HepG2 (cell line): ENCODE data around the gene ZMYND19. TPM values are rescaled to one million over a fixed set of nuclear protein-coding genes. Genes with fewer than 3 reads are reported as not detected.
A peak's percentile ranks its signal among the peaks of the same experiment; 100 is the strongest.

Source experiments
- ARID4A ChIP-seq: sonication (generic); formaldehyde crosslinking; IDR thresholded peaks from 2 replicates; pipeline ENCODE4 v1.5.0; 2020; ENCODE audit warnings: mild to moderate bottlenecking, missing genetic modification reagents, borderline replicate concordance
- ARID5B ChIP-seq: IDR thresholded peaks from 2 replicates; pipeline ENCODE4 v1.4.0; 2020; ENCODE audit warnings: mild to moderate bottlenecking, missing genetic modification reagents
- MEIS1 ChIP-seq: sonication (generic); formaldehyde crosslinking; IDR thresholded peaks from 2 replicates; pipeline ENCODE4 v1.9.0; 2021; ENCODE audit warnings: mild to moderate bottlenecking, missing genetic modification reagents, moderate library complexity, borderline replicate concordance
- MYC ChIP-seq: sonication (generic); formaldehyde crosslinking; IDR thresholded peaks from 2 replicates; pipeline ENCODE4 v1.9.0; 2021; ENCODE audit warnings: missing genetic modification reagents, borderline replicate concordance
- NR1H2 ChIP-seq: sonication (generic); formaldehyde crosslinking; IDR thresholded peaks from 2 replicates; pipeline ENCODE4 v1.8.1; 2022; ENCODE audit warnings: low read depth, missing genetic modification reagents, borderline replicate concordance
- PHF20 ChIP-seq: sonication (generic); formaldehyde crosslinking; IDR thresholded peaks from 2 replicates; pipeline ENCODE4 v1.5.0; 2020; ENCODE audit warnings: mild to moderate bottlenecking, missing genetic modification reagents
- RORA ChIP-seq: sonication (generic); formaldehyde crosslinking; IDR thresholded peaks from 2 replicates; pipeline ENCODE4 v1.5.0; 2020; ENCODE audit warnings: mild to moderate bottlenecking, missing genetic modification reagents, moderate library complexity
- ZFX ChIP-seq: sonication (generic); formaldehyde crosslinking; IDR thresholded peaks from 2 replicates; pipeline ENCODE4 v1.4.0; 2020; ENCODE audit warnings: mild to moderate bottlenecking, low read depth, missing genetic modification reagents, moderate library complexity
- ZNF275 ChIP-seq: sonication (generic); formaldehyde crosslinking; IDR thresholded peaks from 2 replicates; pipeline ENCODE4 v1.8.0; 2022; ENCODE audit warnings: missing genetic modification reagents, mild to moderate bottlenecking, inconsistent platforms, borderline replicate concordance
- ZNF687 ChIP-seq: sonication (generic); formaldehyde crosslinking; IDR thresholded peaks from 2 replicates; pipeline ENCODE4 v1.5.1; 2020; ENCODE audit warnings: mild to moderate bottlenecking, missing genetic modification reagents, moderate library complexity
- ZNF75D ChIP-seq: sonication (generic); formaldehyde crosslinking; IDR thresholded peaks from 2 replicates; pipeline ENCODE4 v1.8.1; 2023; ENCODE audit warnings: missing genetic modification reagents, mild to moderate bottlenecking, borderline replicate concordance
- polyA plus RNA-seq, 8 experiments: library from polyadenylated mRNA; depleted of rRNA in 3 of 8; stranded (reverse) in 7 of 8; unstranded in 1 of 8; fragments of >200 nt; fragmentation: Illumina TruSeq in 4 of 8; extraction: Trizol in 4 of 8; gene quantifications; 2 replicates each; pipeline versions ENCODE4 v1.2.1 to v1.2.3, GENCODE V29; 2011 to 2016; ENCODE audit warnings: low read depth in 4 of 8, missing spikeins in 1 of 8, mixed read lengths in 1 of 8; ENCODE audit not compliant: insufficient read depth in 1 of 8
- total RNA-seq, 5 experiments: library from RNA; depleted of rRNA; stranded (reverse); fragments of >200 nt; fragmentation: Illumina TruSeq; extraction: Trizol; gene quantifications; 2 replicates each; pipeline ENCODE4 v1.2.3, GENCODE V29; 2016; ENCODE audit warnings: low read depth in 1 of 5

The ZMYND19 gene
- total and polyA plus RNA-seq, 2 of the 13 experiments (the other 11 are each of a cell fraction or from before 2014, with no cell fraction given): 21.3 to 38.7 TPM

GRCh38 chr9:137550231-137550621 is 40.1 kb downstream of the ZMYND19 start, which contains the start of gene PNPLA7 (continued):
- TF ChIP-seq NR1H2 (CRISPR knock-in tag) (no peak), ARID4A (CRISPR knock-in tag) (peak; percentile 59; the same call in 1 of the 2 replicates), ARID5B (no peak), ZNF75D (CRISPR knock-in tag) (no peak), MYC (CRISPR knock-in tag) (no peak; the same call in 1 of the 2 replicates), RORA (CRISPR knock-in tag) (no peak), ZFX (CRISPR knock-in tag) (peak; percentile 52), PHF20 (CRISPR knock-in tag) (no peak), ZNF275 (no peak), ZNF687 (peak; percentile 46; the same call in 1 of the 2 replicates), MEIS1 (CRISPR knock-in tag) (no peak)
